Tibial artery (tissue), 4 donors: ENCODE results near the gene TTC22.

ENCODE experiments used
- DNase-seq, 2 donors: peaks; one replicate each; pipeline ENCODE4 v3.0.0-alpha.2; 2019
- H3K27ac ChIP-seq, 2 donors: fragments of 200-600 bp; sonication (generic) in 1 of 2; 1 replicate in 1 of 2; 2 replicates in 1 of 2; pipeline ENCODE4 v1.5.1; 2018 to 2019; ENCODE audit warnings: mild to moderate bottlenecking in 1 of 2
- H3K27me3 ChIP-seq, 2 donors: fragments of 200-600 bp; sonication (generic) in 1 of 2; one replicate each; pipeline versions ENCODE4 v1.5.1 to v1.6.0; 2016 to 2019
- H3K36me3 ChIP-seq, 3 donors: fragments of 200-600 bp; sonication (generic) in 2 of 3; one replicate each; pipeline ENCODE4 v1.5.1; 2016 to 2019; ENCODE audit warnings: mild to moderate bottlenecking in 2 of 3
- H3K4me1 ChIP-seq, 4 donors: fragments of 200-600 bp; sonication (generic) in 2 of 4; 1 replicate in 3 of 4; 2 replicates in 1 of 4; pipeline ENCODE4 v1.5.1; 2016 to 2019
- H3K4me3 ChIP-seq, 2 donors: fragments of 200-600 bp; sonication (generic) in 1 of 2; 1 replicate in 1 of 2; 2 replicates in 1 of 2; pipeline ENCODE4 v1.5.1; 2018 to 2019; ENCODE audit warnings: mild to moderate bottlenecking in 2 of 2
- H3K9me3 ChIP-seq, 3 donors: fragments of 200-600 bp; sonication (generic) in 1 of 3; one replicate each; pipeline ENCODE4 v1.5.1; 2016 to 2019
- intact Hi-C: fragments of 100-400 bp; cut with DNase I; formaldehyde crosslinking; loops from one replicate; pipeline ENCODE4 v1.15.0; 2023; ENCODE audit warnings: low total_unique reads
- TF ChIP-seq, protein P1 (sequence below), 2 experiments: fragments of 200-600 bp in 1 of 2; fragments of 450-650 bp in 1 of 2; IDR thresholded peaks; one replicate each; pipeline ENCODE4 v1.5.1; 2017 to 2019; ENCODE audit warnings: antibody characterized with exemption in 2 of 2, mild to moderate bottlenecking in 1 of 2, moderate library complexity in 1 of 2

The TTC22 gene

GRCh38 chr1:54738244-54738643 lies 62.9 kb downstream of the TTC22 start:
- intact Hi-C loops, result no loop called here
- Histone ChIP-seq H3K27ac (no peak overlapping the region), H3K4me1 (no peaks in the 10 kb centered on the region), H3K27me3 (no peaks in the 10 kb centered on the region), H3K4me3 (no peak overlapping the region), H3K9me3 (no peaks in the 10 kb centered on the region), H3K36me3 (peaks cover 74 to 95% (median 88%) of the 10 kb centered on the region in 3 donors)
- no peak for DNase-seq
- TF ChIP-seq, protein P1, sequence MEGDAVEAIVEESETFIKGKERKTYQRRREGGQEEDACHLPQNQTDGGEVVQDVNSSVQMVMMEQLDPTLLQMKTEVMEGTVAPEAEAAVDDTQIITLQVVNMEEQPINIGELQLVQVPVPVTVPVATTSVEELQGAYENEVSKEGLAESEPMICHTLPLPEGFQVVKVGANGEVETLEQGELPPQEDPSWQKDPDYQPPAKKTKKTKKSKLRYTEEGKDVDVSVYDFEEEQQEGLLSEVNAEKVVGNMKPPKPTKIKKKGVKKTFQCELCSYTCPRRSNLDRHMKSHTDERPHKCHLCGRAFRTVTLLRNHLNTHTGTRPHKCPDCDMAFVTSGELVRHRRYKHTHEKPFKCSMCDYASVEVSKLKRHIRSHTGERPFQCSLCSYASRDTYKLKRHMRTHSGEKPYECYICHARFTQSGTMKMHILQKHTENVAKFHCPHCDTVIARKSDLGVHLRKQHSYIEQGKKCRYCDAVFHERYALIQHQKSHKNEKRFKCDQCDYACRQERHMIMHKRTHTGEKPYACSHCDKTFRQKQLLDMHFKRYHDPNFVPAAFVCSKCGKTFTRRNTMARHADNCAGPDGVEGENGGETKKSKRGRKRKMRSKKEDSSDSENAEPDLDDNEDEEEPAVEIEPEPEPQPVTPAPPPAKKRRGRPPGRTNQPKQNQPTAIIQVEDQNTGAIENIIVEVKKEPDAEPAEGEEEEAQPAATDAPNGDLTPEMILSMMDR (IDR thresholded peaks at IDR 0.05), result no peak

GRCh38 chr1:54736685-54737084 lies 64.4 kb downstream of the TTC22 start:
- Histone ChIP-seq H3K4me1 (no peaks in the 10 kb centered on the region), H3K36me3 (peaks cover 78 to 93% (median 88%) of the 10 kb centered on the region in 3 donors), H3K4me3 (no peak overlapping the region), H3K9me3 (no peaks in the 10 kb centered on the region), H3K27ac (no peak overlapping the region), H3K27me3 (no peaks in the 10 kb centered on the region)
- DNase-seq, result no peak
- intact Hi-C loops, result no loop called here
- TF ChIP-seq, protein P1 (IDR thresholded peaks at IDR 0.05), result no peak
